ENCODE results near the gene HGS.
A peak's percentile ranks its signal among the peaks of the same experiment; 100 is the strongest.

DNA sequence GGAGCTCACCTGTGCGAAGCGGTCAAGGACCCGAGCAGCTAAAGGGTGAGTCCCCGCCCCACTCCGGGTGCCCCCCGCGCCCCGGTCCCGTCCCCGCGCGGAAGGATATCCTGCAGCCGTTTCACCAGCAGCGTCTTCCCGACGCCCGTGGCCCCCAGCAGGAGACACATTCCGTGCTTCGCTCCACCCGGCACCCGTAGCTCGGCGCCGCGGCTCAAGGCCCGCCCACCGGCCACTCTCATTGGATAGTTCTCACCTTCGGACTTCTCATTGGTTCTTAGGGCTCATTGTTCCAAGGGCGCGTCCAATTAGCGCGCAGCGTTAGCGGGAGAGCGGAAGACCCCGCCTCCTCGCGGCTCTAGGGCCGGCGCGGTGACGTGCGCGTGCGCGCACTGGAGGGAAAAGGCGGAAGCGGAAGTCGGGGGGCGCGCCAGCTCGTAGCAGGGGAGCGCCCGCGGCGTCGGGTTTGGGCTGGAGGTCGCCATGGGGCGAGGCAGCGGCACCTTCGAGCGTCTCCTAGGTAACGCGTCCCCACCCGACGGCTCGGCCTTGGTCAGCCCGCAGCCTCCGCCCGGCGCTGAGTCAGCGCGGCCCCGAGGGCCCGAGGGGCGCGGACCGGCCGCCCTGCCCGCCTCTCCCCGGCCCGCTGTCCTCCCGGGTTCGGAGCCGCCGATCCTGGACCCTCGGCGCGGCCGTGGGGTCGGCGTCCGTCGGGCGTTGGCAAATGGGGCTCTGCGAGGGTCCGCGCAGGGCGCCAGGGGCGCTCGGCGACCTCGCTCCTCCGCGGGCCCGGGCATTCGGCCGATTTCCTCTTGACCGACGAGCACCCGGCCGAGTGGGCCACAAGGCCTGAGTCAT is at the start of gene HGS, which contains the start of gene ARL16:
- TF ChIP-seq, protein P1, sequence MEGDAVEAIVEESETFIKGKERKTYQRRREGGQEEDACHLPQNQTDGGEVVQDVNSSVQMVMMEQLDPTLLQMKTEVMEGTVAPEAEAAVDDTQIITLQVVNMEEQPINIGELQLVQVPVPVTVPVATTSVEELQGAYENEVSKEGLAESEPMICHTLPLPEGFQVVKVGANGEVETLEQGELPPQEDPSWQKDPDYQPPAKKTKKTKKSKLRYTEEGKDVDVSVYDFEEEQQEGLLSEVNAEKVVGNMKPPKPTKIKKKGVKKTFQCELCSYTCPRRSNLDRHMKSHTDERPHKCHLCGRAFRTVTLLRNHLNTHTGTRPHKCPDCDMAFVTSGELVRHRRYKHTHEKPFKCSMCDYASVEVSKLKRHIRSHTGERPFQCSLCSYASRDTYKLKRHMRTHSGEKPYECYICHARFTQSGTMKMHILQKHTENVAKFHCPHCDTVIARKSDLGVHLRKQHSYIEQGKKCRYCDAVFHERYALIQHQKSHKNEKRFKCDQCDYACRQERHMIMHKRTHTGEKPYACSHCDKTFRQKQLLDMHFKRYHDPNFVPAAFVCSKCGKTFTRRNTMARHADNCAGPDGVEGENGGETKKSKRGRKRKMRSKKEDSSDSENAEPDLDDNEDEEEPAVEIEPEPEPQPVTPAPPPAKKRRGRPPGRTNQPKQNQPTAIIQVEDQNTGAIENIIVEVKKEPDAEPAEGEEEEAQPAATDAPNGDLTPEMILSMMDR (IDR thresholded peaks at IDR 0.05) = peak in 2 of 6 experiments; percentile 6 to 16
- TF ChIP-seq POLR2A (IDR thresholded peaks at IDR 0.05) = peak in 3 of 4 donors; percentile 21 to 85 (median 73)

Measured in esophagus squamous epithelium (tissue), 4 donors.